ENCODE data around the gene KMT2E.

DNA sequence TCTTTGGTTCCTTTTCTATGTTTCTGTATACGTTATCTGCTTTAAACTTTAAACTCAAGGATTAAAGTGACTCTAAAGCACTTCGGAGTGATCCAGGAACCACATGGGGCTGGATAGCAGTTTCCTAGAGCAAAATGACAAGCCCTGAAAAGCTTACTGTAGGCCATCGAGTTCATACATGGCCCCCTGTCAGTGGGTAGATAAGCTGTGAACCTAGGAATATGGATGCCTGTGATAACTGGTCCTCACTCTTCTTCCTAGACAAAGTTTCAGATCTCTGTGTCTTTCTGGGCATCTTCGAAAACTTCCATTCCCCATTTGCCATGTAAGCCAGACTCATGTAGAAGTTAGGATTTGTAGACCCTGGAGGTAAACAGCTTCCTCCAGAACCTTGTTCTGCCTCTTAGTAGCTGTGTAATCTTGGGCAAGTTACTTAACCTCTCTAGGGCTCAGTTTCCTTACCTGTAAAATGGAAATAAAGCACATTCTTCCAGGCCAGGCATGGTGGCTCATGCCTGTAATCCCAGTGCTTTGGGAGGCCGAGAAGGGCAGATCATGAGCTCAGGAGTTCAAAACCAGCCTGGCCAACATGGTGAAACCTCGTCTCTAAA is 49.3 kb upstream of the KMT2E start:
- TF ChIP-seq, protein P1, sequence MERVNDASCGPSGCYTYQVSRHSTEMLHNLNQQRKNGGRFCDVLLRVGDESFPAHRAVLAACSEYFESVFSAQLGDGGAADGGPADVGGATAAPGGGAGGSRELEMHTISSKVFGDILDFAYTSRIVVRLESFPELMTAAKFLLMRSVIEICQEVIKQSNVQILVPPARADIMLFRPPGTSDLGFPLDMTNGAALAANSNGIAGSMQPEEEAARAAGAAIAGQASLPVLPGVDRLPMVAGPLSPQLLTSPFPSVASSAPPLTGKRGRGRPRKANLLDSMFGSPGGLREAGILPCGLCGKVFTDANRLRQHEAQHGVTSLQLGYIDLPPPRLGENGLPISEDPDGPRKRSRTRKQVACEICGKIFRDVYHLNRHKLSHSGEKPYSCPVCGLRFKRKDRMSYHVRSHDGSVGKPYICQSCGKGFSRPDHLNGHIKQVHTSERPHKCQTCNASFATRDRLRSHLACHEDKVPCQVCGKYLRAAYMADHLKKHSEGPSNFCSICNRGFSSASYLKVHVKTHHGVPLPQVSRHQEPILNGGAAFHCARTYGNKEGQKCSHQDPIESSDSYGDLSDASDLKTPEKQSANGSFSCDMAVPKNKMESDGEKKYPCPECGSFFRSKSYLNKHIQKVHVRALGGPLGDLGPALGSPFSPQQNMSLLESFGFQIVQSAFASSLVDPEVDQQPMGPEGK (CRISPR knock-in tag; IDR thresholded peaks at IDR 0.05; ENCODE audit: borderline replicate concordance): no peak
- TF ChIP-seq ZC3H10 (CRISPR knock-in tag; IDR thresholded peaks at IDR 0.05) (no peak), BACH2 (CRISPR knock-in tag; IDR thresholded peaks at IDR 0.05; ENCODE audit: borderline replicate concordance) (no peak)

All from SK-N-SH treated with all-trans-retinoic acid at 6 μM for 48 hours (cell line).